Stomach (tissue), 9 donors: ENCODE measurements around the gene SMIM35. TPM values are rescaled to one million over a fixed set of nuclear protein-coding genes. Genes with fewer than 3 reads are reported as not detected.

ENCODE experiments used
- DNase-seq, 2 donors: peaks; one replicate each; pipeline versions ENCODE4 v3.0.0 to v3.0.0-alpha.2; 2013 to 2019
- H3K27ac ChIP-seq, 5 donors: fragments of 200-600 bp in 4 of 5; sonication (generic) in 4 of 5; one replicate each; pipeline ENCODE4 v1.5.1; 2013 to 2019; ENCODE audit warnings: mild to moderate bottlenecking in 1 of 5, moderate library complexity in 1 of 5
- H3K27me3 ChIP-seq, 3 donors: fragments of 200-600 bp; sonication (generic); one replicate each; pipeline ENCODE4 v1.5.1; 2017 to 2019; ENCODE audit warnings: mixed run types in 1 of 3
- H3K36me3 ChIP-seq, 4 donors: fragments of 200-600 bp; sonication (generic); 1 replicate in 3 of 4; 2 replicates in 1 of 4; pipeline ENCODE4 v1.5.1; 2016 to 2019
- H3K4me1 ChIP-seq, 4 donors: fragments of 200-600 bp; sonication (generic); one replicate each; pipeline ENCODE4 v1.5.1; 2016 to 2019
- H3K4me3 ChIP-seq, 4 donors: fragments of 200-600 bp; sonication (generic) in 3 of 4; one replicate each; pipeline ENCODE4 v1.5.1; 2016 to 2019; ENCODE audit warnings: mild to moderate bottlenecking in 1 of 4
- H3K9me3 ChIP-seq, 4 donors: fragments of 200-600 bp; sonication (generic); one replicate each; pipeline ENCODE4 v1.5.1; 2016 to 2019
- CTCF ChIP-seq, 7 experiments: fragments of 450-650 bp in 4 of 7; fragments of 200-600 bp in 3 of 7; sonication (generic) in 3 of 7; IDR thresholded peaks; one replicate each; pipeline ENCODE4 v1.5.1; 2016 to 2019; ENCODE audit warnings: antibody characterized with exemption in 7 of 7, control low read depth in 2 of 7, mild to moderate bottlenecking in 1 of 7
- EP300 ChIP-seq: sonication (generic); formaldehyde crosslinking; IDR thresholded peaks from one replicate; pipeline ENCODE4 v1.6.1; 2017; ENCODE audit warnings: antibody characterized with exemption
- POLR2A ChIP-seq, 4 donors: fragments of 450-650 bp; IDR thresholded peaks; one replicate each; pipeline ENCODE4 v1.6.1; 2016; ENCODE audit warnings: antibody characterized with exemption in 4 of 4, control low read depth in 2 of 4, mild to moderate bottlenecking in 1 of 4, moderate library complexity in 1 of 4
- POLR2AphosphoS5 ChIP-seq, 3 donors: sonication (generic); formaldehyde crosslinking; IDR thresholded peaks; one replicate each; pipeline ENCODE4 v1.6.1; 2016; ENCODE audit warnings: antibody characterized with exemption in 3 of 3
- WGBS, 5 donors: extraction: QIAGEN DNeasy Blood & Tissue Kit in 3 of 5; methylation state at CpG; one replicate each; pipeline versions ENCODE4 v1.1.5 to v1.1.7; 2013 to 2018; 5-methylcytosine and 5-hydroxymethylcytosine counted together
- intact Hi-C: fragments of 100-400 bp; cut with DNase I; formaldehyde crosslinking; loops from one replicate; pipeline ENCODE4 v1.15.1; 2023; ENCODE audit warnings: low total_unique reads
- polyA plus RNA-seq, 3 donors: library from polyadenylated mRNA; stranded (reverse); fragments of 200-250 nt; gene quantifications; one replicate each; pipeline ENCODE4 v1.2.3, GENCODE V29; 2013
- total RNA-seq, 5 donors: library from RNA; depleted of rRNA; stranded (reverse); fragments of >200 nt; gene quantifications; one replicate each; pipeline versions ENCODE4 v1.1.0 to v1.2.3, GENCODE V29; 2014 to 2016
- donor health status: healthy with polysubstance abuse.
- donor health status: Bipolar disorder and iron deficiency.
- donor health status: healthy.

Gene SMIM35
- total and polyA plus RNA-seq, 8 donors, result 0.03 TPM; not detected in 7

GRCh38 chr11:118021146-118021545, 65.6 kb downstream of the SMIM35 start:
- Histone ChIP-seq H3K9me3 (peaks cover 0 to 11% (median 5%) of the 10 kb centered on the region in 4 donors), H3K36me3 (no peaks in the 10 kb centered on the region), H3K27me3 (peaks cover 0 to 3% (median 0%) of the 10 kb centered on the region in 3 donors), H3K4me1 (no peaks in the 10 kb centered on the region), H3K27ac (no peak overlapping the region), H3K4me3 (no peak overlapping the region)
- intact Hi-C loops, result no loop called here
- 90 to 100% (median 94%) methylated on average over 1 of the region's 1 CpG for WGBS, 5 donors
- TF ChIP-seq CTCF (IDR thresholded peaks at IDR 0.05), result no peak
- no peak for TF ChIP-seq POLR2A (IDR thresholded peaks at IDR 0.05)
- TF ChIP-seq EP300, result no peak
- TF ChIP-seq POLR2AphosphoS5 (IDR thresholded peaks at IDR 0.05), result no peak
- DNase-seq, result no peak

- H3K4me3 ChIP-seq, result no peak overlapping the region
- intact Hi-C loops, result no loop called here
- H3K4me1 ChIP-seq, result no peaks in the 10 kb centered on the region
- DNase-seq, result no peak
- peaks cover 0 to 11% (median 5%) of the 10 kb centered on the region in 4 donors for H3K9me3 ChIP-seq
- H3K27ac ChIP-seq, result no peak overlapping the region
- TF ChIP-seq POLR2AphosphoS5 (IDR thresholded peaks at IDR 0.05) (no peak), EP300 (no peak), POLR2A (IDR thresholded peaks at IDR 0.05) (no peak), CTCF (IDR thresholded peaks at IDR 0.05) (no peak)
- WGBS, 5 donors, result 73 to 95% (median 85%) methylated on average over 2 of the region's 2 CpGs
- peaks cover 0 to 13% (median 0%) of the 10 kb centered on the region in 3 donors for H3K27me3 ChIP-seq
- H3K36me3 ChIP-seq, result no peaks in the 10 kb centered on the region
These were observed 68.4 kb downstream of the SMIM35 start for GRCh38 chr11:118018401-118018800.

- intact Hi-C loops, result no loop called here
- H3K9me3 ChIP-seq, result peaks cover 0 to 11% (median 5%) of the 10 kb centered on the region in 4 donors
- peaks cover 0 to 4% (median 2%) of the 10 kb centered on the region in 4 donors for H3K4me1 ChIP-seq
- H3K36me3 ChIP-seq, result no peaks in the 10 kb centered on the region
- H3K27ac ChIP-seq, result no peak overlapping the region
- H3K27me3 ChIP-seq, result peaks cover 0 to 13% (median 0%) of the 10 kb centered on the region in 3 donors
- WGBS, 5 donors, result 59 to 75% (median 68%) methylated on average over 4 of the region's 4 CpGs
- H3K4me3 ChIP-seq, result no peak overlapping the region
- TF ChIP-seq EP300 (no peak), CTCF (IDR thresholded peaks at IDR 0.05) (no peak), POLR2AphosphoS5 (IDR thresholded peaks at IDR 0.05) (no peak), POLR2A (IDR thresholded peaks at IDR 0.05) (no peak)
- DNase-seq, result no peak
These were observed 69.0 kb downstream of the SMIM35 start for GRCh38 chr11:118017631-118018315.

- Histone ChIP-seq H3K4me1 (peaks cover 0 to 10% (median 3%) of the 10 kb centered on the region in 4 donors), H3K27me3 (peaks cover 0 to 13% (median 0%) of the 10 kb centered on the region in 3 donors), H3K4me3 (no peak overlapping the region), H3K36me3 (no peaks in the 10 kb centered on the region), H3K27ac (no peak overlapping the region), H3K9me3 (peaks cover 0 to 11% (median 5%) of the 10 kb centered on the region in 4 donors)
- intact Hi-C loops, result no loop called here
- no peak for DNase-seq
- TF ChIP-seq EP300 (no peak), POLR2AphosphoS5 (IDR thresholded peaks at IDR 0.05) (no peak), CTCF (IDR thresholded peaks at IDR 0.05) (no peak), POLR2A (IDR thresholded peaks at IDR 0.05) (no peak)
- 62 to 79% (median 69%) methylated on average over 3 of the region's 3 CpGs for WGBS, 5 donors
These were observed 69.7 kb downstream of the SMIM35 start for GRCh38 chr11:118017111-118017510.
